Measurements from ENCODE around the gene CLCN4.

GRCh38 chrX:10223781-10224180 is 67.0 kb downstream of the CLCN4 start:
- TF ChIP-seq CTCF (IDR thresholded peaks at IDR 0.05) (no peak), POLR2AphosphoS5 (IDR thresholded peaks at IDR 0.05) (no peak), POLR2A (IDR thresholded peaks at IDR 0.05) (no peak), EP300 (IDR thresholded peaks at IDR 0.05) (no peak)

All from upper lobe of left lung (tissue), 4 donors.